Anterior cingulate cortex (tissue), 58 donors: ENCODE results near the gene ELOVL6.

ENCODE experiments used
- DNase-seq, 58 donors: peaks; one replicate each; lab custom pipeline; 2025; lab: John Stamatoyannopoulos, UW

ELOVL6 gene

DNA sequence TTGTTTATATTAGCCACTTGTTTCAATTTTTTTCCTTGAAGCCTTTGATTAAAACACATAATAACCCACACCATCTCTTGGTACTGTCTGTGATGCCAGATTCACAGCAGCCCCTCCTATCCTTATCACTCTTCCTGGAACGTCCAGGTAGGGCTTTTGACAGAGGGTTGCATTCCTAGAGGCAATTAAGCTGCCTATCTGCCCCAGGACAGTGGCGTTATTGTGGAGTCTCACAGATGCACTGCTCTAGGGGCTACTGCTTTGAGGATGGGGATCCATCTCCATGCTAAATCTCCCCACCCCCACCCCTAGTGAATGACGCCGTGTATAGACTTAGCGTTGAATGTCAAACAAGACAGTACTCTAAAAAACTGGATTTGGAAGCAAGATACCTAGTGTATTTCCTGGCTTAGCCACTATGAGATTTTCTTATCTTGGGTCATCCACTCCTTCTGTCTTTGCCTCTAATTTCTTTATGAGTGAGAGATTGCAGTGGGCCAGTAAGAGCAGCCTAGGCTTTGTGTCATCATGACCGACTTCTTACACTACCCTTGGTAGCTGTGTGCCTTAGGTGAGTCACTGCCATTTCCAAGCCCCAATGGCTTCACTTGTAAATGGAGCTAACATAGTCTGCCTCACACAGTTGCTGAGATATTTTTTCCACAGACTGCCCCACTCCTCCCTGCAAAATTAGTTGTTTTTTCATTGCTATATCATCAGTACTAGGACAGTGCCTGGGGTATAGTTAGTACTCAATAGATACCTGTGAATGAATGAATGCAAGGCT lies 194.8 kb downstream of the ELOVL6 start:
- no peak for DNase-seq

DNA sequence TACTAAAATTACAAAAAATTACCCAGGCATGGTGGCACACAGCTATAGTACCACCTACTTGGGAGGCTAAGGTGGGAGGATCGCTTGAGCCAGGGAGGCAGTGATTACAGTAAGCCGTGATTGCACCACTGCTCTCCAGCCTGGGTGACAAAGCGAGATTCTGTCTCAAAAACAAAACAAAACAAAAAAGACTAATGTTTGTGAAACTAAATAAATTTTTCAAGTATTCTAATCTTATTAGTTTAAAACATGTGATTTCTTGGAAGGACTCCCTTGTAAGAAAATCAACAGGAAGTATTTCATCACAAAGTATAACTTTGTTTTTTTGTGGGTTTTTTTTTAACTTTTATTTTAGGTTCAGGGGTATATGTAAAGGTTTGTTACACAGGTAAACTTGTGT lies 196.1 kb downstream of the ELOVL6 start:
- no peak for DNase-seq

DNA sequence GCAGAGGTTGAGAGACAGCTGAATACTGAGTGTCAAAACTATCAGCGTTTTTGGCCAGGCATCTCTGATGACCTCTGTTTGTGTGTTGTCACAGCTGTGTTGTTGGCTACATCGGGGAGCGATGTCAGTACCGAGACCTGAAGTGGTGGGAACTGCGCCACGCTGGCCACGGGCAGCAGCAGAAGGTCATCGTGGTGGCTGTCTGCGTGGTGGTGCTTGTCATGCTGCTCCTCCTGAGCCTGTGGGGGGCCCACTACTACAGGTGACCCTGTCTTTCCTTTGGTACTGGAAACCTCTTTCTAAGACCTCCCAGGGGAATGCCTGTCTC lies 198.9 kb downstream of the ELOVL6 start:
- no peak for DNase-seq

DNA sequence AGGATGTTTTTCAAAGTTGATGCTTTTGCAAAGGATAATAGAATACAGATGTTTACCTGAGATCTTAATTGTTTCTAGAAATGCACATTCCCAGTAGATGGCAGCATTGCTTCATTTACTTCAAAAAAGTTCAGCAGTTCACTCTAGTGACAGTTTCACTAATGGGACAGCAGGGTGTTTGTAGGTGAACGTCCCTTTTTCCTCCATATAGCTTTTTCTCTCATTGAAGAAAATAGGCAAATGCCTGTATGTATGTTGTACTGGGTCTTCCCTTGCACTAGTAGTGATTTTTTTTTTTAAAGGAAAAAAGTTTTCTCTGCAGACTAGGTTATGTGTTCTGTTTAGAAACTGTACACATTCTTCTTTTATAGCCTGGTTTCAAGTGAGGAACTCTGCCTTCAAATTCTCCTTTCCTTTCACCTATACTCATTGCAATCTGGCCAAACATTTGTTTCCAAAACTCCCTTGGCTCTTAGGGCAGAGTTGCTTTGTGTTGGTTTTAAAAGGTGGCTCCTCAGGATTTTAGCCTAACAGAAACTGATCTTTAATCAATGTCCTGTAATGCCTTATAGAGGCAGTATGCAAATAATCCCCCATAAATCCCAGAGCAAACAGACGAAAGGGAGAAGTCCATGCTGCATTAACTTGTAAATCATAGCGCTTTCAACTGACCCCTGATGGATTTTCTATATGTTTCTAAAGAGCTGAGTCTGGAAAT lies 199.4 kb downstream of the ELOVL6 start:
- peak in 2 of 58 donors; percentile 4 to 46 for DNase-seq

DNA sequence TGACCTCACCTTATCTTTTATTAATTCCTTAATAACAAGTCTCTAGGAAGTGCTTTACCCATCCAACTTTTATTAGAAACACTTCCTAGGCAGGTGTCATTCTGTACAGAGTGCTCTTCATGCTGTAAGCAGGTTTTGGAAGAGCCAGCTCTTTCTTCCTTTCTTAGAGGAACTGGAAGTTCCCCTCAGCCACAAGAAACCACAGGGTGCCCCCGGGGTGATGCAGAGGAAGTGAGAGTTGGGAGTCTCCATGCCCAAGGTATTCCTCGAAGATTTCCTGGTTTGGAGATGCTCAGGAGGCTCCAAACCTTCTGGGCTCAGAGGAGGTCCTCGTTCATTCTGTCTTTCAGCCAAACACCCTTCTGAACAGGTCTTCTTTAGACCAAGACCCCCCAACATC lies 201.9 kb downstream of the ELOVL6 start:
- peak in 1 of 58 donors; percentile 1 for DNase-seq
